ENCODE measurements around the gene LYST. TPM values are rescaled to one million over a fixed set of nuclear protein-coding genes. Genes with fewer than 3 reads are reported as not detected.

Gene LYST
- total RNA-seq, 2 experiments from 2014 or later: 77.4 to 87.3 TPM

DNA sequence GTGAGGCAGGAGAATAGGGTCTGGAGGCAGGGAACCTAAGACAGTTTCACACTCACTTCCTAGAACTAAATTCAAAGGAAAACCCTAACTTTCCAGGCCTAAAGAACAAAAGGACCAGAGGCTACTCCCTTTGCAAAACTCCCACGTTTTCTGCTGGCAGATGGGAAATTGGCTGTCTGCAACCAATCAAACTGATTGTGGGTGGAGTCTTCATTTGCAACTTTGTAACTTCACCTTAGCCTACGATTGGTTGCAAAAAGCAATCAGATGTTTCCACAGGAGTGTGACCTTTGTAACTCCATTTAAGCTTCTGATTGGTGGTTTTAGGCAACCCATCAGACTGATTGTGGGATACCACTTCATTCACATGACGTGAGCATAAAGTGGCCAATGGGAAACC lies 197.4 kb downstream of the LYST start:
- DNase-seq (no peak), ATAC-seq (no peak)
- Mint-ChIP-seq H3K4me3 (no peak overlapping the region), H3K27ac (no peak overlapping the region), H3K27me3 (no peaks in the 10 kb centered on the region), H3K9me3 (peaks cover 30% of the 10 kb centered on the region), H3K36me3 (ENCODE audit: low read depth) (peaks cover 63% of the 10 kb centered on the region), H3K4me1 (ENCODE audit: low read depth) (no peaks in the 10 kb centered on the region)
- TF ChIP-seq, protein P1, sequence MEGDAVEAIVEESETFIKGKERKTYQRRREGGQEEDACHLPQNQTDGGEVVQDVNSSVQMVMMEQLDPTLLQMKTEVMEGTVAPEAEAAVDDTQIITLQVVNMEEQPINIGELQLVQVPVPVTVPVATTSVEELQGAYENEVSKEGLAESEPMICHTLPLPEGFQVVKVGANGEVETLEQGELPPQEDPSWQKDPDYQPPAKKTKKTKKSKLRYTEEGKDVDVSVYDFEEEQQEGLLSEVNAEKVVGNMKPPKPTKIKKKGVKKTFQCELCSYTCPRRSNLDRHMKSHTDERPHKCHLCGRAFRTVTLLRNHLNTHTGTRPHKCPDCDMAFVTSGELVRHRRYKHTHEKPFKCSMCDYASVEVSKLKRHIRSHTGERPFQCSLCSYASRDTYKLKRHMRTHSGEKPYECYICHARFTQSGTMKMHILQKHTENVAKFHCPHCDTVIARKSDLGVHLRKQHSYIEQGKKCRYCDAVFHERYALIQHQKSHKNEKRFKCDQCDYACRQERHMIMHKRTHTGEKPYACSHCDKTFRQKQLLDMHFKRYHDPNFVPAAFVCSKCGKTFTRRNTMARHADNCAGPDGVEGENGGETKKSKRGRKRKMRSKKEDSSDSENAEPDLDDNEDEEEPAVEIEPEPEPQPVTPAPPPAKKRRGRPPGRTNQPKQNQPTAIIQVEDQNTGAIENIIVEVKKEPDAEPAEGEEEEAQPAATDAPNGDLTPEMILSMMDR (IDR thresholded peaks at IDR 0.05): no peak
- ChIA-PET POLR2A (no interaction called here), CTCF (no interaction called here)
- intact Hi-C loops (cut with micrococcal nuclease): no loop called here

DNA sequence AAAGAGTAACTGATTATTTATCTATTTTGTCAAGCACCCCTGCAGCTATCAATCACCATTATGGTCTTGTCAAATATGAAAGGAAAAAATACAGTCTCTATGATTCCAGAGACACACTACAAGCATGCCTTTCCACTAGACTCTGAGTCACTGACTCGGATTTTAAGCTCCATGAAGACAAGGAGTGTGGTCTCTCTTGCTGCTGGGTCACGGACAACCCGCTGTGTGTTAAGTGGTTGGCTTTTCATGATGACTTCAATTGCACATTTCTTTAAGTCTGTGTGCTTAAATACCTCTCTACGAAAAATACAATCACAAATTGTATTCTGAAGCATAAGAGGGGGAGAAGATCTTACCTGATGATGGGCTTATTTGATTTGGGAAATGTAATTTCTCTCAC lies 203.1 kb downstream of the LYST start:
- intact Hi-C loops (cut with micrococcal nuclease): no loop called here
- ATAC-seq: no peak
- no peaks in the 10 kb centered on the region for H3K9me3 Mint-ChIP-seq
- no peaks in the 10 kb centered on the region for H3K27me3 Mint-ChIP-seq
- POLR2A ChIA-PET: no interaction called here
- CTCF ChIA-PET: no interaction called here
- DNase-seq: no peak
- H3K4me3 Mint-ChIP-seq: no peak overlapping the region
- peaks cover 20% of the 10 kb centered on the region for H3K36me3 Mint-ChIP-seq (ENCODE audit: low read depth)
- TF ChIP-seq, protein P1 (IDR thresholded peaks at IDR 0.05): no peak
- no peaks in the 10 kb centered on the region for H3K4me1 Mint-ChIP-seq (ENCODE audit: low read depth)
- no peak overlapping the region for H3K27ac Mint-ChIP-seq

DNA sequence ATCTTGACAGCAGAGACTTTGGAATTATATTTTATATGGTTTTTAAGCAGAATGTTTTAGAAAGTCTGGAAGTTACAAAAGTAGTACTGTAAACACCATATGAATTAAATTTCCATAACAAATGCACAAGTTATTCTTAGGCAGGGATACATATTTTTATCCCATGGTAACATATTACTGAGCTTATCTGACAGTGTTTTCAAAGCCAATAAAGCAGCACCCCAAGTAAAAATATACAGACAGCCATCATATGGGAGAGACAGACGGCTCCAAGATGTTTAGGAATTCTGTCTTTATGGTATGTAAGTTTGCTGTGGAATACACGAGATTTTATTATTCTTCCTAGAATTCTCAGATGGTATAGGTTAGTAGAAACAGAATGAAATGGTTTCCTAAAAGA lies 205.1 kb downstream of the LYST start:
- intact Hi-C loops (cut with micrococcal nuclease): no loop called here
- DNase-seq (no peak), ATAC-seq (no peak)
- no peak overlapping the region for H3K4me3 Mint-ChIP-seq
- H3K9me3 Mint-ChIP-seq: peaks cover 2% of the 10 kb centered on the region
- ChIA-PET POLR2A (no interaction called here), CTCF (interaction anchor here (1.3 kb wide), 1 partner anchor 311 kb away, joined by 3 read pairs; no protein-coding TSS in a partner anchor)
- peaks cover 17% of the 10 kb centered on the region for H3K36me3 Mint-ChIP-seq (ENCODE audit: low read depth)
- peaks cover 4% of the 10 kb centered on the region for H3K27me3 Mint-ChIP-seq
- H3K4me1 Mint-ChIP-seq (ENCODE audit: low read depth): no peaks in the 10 kb centered on the region
- H3K27ac Mint-ChIP-seq: no peak overlapping the region
- TF ChIP-seq, protein P1 (IDR thresholded peaks at IDR 0.05): no peak

DNA sequence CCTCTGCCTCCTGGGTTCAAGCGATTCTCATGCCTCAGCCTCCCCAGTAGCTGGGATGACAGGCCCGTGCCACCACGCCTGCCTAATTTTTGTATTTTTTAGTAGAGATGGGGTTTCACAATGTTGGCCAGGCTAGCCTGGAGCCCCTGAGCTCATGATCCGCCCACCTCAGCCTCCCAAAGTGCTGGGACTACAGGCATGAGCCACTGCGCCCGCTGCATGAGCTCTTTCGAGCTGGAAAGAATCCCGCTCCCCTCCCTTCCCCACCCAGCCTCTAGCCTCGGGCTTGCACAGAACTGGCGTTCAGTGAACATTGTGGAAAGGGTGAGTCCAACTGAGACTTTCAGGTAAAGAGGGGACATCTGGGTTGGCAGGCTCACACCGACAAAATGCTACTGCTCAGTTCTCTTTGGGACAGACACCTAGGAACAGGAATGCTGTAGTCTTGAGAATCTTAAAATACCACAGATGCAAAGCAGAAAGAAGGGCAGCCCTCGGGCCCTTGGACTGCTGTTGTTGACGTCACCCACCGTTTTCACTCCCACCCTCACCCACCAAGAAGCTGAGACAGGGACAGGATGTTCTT lies 207.4 kb downstream of the LYST start:
- no peak overlapping the region for H3K27ac Mint-ChIP-seq
- TF ChIP-seq, protein P1 (IDR thresholded peaks at IDR 0.05): no peak
- H3K36me3 Mint-ChIP-seq (ENCODE audit: low read depth): peaks cover 13% of the 10 kb centered on the region
- peaks cover 2% of the 10 kb centered on the region for H3K9me3 Mint-ChIP-seq
- POLR2A ChIA-PET: no interaction called here
- no peaks in the 10 kb centered on the region for H3K4me1 Mint-ChIP-seq (ENCODE audit: low read depth)
- CTCF ChIA-PET: interaction anchor here (2.1 kb wide), 1 partner anchor 146 kb away, joined by 7 read pairs; no protein-coding TSS in a partner anchor
- no peak for ATAC-seq
- DNase-seq: no peak
- no peak overlapping the region for H3K4me3 Mint-ChIP-seq
- peaks cover 11% of the 10 kb centered on the region for H3K27me3 Mint-ChIP-seq
- intact Hi-C loops (cut with micrococcal nuclease): no loop called here

DNA sequence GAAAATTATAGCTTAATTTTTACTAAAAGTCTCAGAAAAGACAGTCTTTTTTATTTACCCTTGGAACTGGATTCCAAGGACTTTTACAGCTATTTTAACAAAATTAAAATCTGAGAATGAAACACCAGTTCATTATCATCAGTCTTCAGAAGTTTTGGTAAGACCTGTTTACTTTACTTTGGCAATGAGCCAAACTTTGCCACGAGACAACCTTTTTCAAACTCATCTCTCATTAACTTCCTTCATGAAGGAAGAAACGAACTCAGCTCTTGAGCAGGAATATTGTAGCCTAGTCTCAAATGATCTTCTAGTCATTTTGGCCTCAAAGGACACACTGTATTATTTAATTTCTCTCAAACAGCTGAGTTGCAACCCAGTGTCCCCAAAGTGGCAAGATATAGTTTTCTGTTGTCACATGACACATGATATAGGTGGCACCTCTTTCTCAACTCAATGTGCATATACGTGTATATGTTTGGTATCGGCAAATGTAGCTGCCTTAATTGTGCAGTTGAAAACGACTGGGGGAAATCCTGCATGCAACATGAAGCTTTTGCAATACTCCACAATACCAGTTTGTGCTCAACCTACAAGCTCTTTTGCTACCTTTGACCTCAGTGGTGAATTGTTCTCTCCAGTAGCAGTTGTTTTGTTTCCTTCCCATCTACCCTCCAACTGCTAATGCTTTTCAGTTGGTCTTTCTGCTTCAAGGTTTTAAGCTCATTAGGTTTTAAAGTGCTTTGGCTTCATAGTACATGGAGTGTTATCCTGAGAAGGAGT lies 208.8 kb downstream of the LYST start:
- intact Hi-C loops (cut with micrococcal nuclease): no loop called here
- ATAC-seq: no peak
- Mint-ChIP-seq H3K9me3 (peaks cover 5% of the 10 kb centered on the region), H3K4me3 (no peak overlapping the region), H3K27ac (no peak overlapping the region), H3K36me3 (ENCODE audit: low read depth) (peaks cover 6% of the 10 kb centered on the region), H3K4me1 (ENCODE audit: low read depth) (no peaks in the 10 kb centered on the region), H3K27me3 (peaks cover 18% of the 10 kb centered on the region)
- TF ChIP-seq, protein P1 (IDR thresholded peaks at IDR 0.05): no peak
- POLR2A ChIA-PET: interaction anchor here (0.6 to 1.5 kb wide), 2 partner anchors 9 to 32 kb away, joined by 3 to 4 read pairs; no protein-coding TSS in a partner anchor
- DNase-seq: no peak
- CTCF ChIA-PET: interaction anchor here (1.3 to 2.1 kb wide), 2 partner anchors 22 to 144 kb away, joined by 3 to 7 read pairs; no protein-coding TSS in a partner anchor
